22Rv1 (cell line): ENCODE data around the gene PRRC2B.

Experiments
- ZFX ChIP-seq: fragments of 450-650 bp; IDR thresholded peaks from 2 replicates; pipeline ENCODE4 v1.6.1; 2017; ENCODE audit warnings: antibody characterized with exemption, borderline replicate concordance
- TF ChIP-seq, protein P1 (sequence below): fragments of 450-650 bp; IDR thresholded peaks from 2 replicates; pipeline ENCODE4 v1.5.1; 2017; ENCODE audit warnings: mild to moderate bottlenecking

DNA sequence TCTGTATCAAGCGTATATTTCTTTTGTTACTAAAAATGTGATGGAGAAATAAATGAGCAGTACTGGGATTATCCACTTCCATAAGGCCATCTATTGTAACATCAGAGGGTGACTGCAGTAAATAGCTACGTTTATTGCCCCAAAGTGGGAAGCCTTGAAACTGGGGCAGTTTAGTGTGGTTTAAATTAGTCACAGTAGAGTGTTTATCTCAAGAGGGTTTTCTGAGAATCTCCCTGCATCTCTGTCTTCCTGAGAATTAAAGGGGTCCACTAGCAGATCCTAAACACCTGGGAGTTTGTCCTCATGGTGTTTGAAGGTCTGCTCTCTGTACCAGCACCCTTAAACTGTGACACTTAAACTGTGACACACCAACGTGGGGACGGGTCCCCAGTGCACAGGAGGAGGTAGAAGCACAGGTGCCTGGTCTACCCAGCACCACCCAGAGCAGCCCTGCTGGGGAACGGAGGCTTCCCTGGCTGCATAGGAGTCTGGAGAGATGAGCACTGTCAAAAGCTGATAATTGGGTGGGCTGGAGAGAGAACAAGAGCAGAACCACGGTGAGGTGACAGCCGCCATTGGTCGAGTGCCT lies 25.2 kb downstream of the PRRC2B start:
- TF ChIP-seq, protein P1, sequence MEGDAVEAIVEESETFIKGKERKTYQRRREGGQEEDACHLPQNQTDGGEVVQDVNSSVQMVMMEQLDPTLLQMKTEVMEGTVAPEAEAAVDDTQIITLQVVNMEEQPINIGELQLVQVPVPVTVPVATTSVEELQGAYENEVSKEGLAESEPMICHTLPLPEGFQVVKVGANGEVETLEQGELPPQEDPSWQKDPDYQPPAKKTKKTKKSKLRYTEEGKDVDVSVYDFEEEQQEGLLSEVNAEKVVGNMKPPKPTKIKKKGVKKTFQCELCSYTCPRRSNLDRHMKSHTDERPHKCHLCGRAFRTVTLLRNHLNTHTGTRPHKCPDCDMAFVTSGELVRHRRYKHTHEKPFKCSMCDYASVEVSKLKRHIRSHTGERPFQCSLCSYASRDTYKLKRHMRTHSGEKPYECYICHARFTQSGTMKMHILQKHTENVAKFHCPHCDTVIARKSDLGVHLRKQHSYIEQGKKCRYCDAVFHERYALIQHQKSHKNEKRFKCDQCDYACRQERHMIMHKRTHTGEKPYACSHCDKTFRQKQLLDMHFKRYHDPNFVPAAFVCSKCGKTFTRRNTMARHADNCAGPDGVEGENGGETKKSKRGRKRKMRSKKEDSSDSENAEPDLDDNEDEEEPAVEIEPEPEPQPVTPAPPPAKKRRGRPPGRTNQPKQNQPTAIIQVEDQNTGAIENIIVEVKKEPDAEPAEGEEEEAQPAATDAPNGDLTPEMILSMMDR = no peak
- TF ChIP-seq ZFX = no peak
